KMS-11 (cell line): Measurements from ENCODE around the gene REXO1.

Experiments used
- H2AFZ ChIP-seq: fragments of 200-600 bp; sonication (generic); 2 replicates; pipeline ENCODE4 v1.6.1; 2016; ENCODE audit warnings: antibody characterized with exemption, mixed run types, low read depth
- H3K27ac ChIP-seq: fragments of 200-600 bp; sonication (generic); 2 replicates; pipeline ENCODE4 v1.6.1; 2016; ENCODE audit warnings: mild to moderate bottlenecking, mixed run types
- H3K27me3 ChIP-seq: fragments of 200-600 bp; sonication (generic); 2 replicates; pipeline ENCODE4 v1.6.1; 2017; ENCODE audit warnings: mild to moderate bottlenecking, low read depth, mixed run types, moderate library complexity; ENCODE audit not compliant: insufficient read depth
- H3K36me3 ChIP-seq: fragments of 200-600 bp; sonication (generic); 2 replicates; pipeline ENCODE4 v1.6.1; 2017; ENCODE audit warnings: mild to moderate bottlenecking, mixed run types; ENCODE audit not compliant: insufficient read depth
- H3K4me1 ChIP-seq: fragments of 200-600 bp; sonication (generic); 2 replicates; pipeline ENCODE4 v1.6.1; 2016; ENCODE audit warnings: mild to moderate bottlenecking, low read depth, mixed run types; ENCODE audit not compliant: poor library complexity, severe bottlenecking
- H3K4me2 ChIP-seq: fragments of 200-600 bp; sonication (generic); 2 replicates; pipeline ENCODE4 v1.7.0; 2016; ENCODE audit warnings: mild to moderate bottlenecking, mixed run types
- H3K4me3 ChIP-seq: fragments of 200-600 bp; sonication (generic); IDR thresholded peaks from 2 replicates; pipeline ENCODE4 v1.6.1; 2017; ENCODE audit warnings: low read depth, low read length, mixed read lengths; ENCODE audit not compliant: insufficient read depth
- H3K79me2 ChIP-seq: fragments of 200-600 bp; sonication (generic); 2 replicates; pipeline ENCODE4 v1.6.1; 2016; ENCODE audit warnings: low read depth, mixed run types; ENCODE audit not compliant: insufficient read depth
- H3K9ac ChIP-seq: fragments of 200-600 bp; sonication (generic); 2 replicates; pipeline ENCODE4 v1.6.1; 2016; ENCODE audit warnings: mild to moderate bottlenecking, mixed run types
- H4K20me1 ChIP-seq: fragments of 200-600 bp; sonication (generic); 2 replicates; pipeline ENCODE4 v1.6.1; 2016; ENCODE audit warnings: mild to moderate bottlenecking, mixed run types; ENCODE audit not compliant: insufficient read depth
- CTCF ChIP-seq: fragments of 200-600 bp; sonication (generic); conservative IDR thresholded peaks from 2 replicates; pipeline ENCODE4 v1.6.1; 2017; ENCODE audit warnings: low read depth, mild to moderate bottlenecking, antibody characterized with exemption, low read length, moderate library complexity, mixed read lengths

REXO1 gene

GRCh38 chr19:1847684-1848398 is 442 bp downstream of the REXO1 start:
- no peak for TF ChIP-seq CTCF
- Histone ChIP-seq H3K9ac (peak overlapping the region; percentile 98), H3K79me2 (peaks cover 52% of the 10 kb centered on the region), H3K4me1 (peaks cover 21% of the 10 kb centered on the region), H3K27me3 (no peaks in the 10 kb centered on the region), H3K36me3 (no peaks in the 10 kb centered on the region), H3K4me3 (peak overlapping the region; percentile 25), H2AFZ (no peak overlapping the region), H4K20me1 (0 out of 2 replicates have a peak, but pooled peaks cover 5% of the 10 kb centered on the region), H3K4me2 (peak overlapping the region; percentile 99), H3K27ac (peak overlapping the region; percentile 97)

- Histone ChIP-seq H4K20me1 (0 out of 2 replicates have a peak, but pooled peaks cover 5% of the 10 kb centered on the region), H3K27ac (peak overlapping the region; percentile 97), H3K9ac (peak overlapping the region; percentile 98), H3K4me3 (peak overlapping the region; percentile 25), H2AFZ (no peak overlapping the region), H3K4me2 (peak overlapping the region; percentile 99), H3K4me1 (peaks cover 18% of the 10 kb centered on the region), H3K36me3 (no peaks in the 10 kb centered on the region), H3K79me2 (peaks cover 58% of the 10 kb centered on the region), H3K27me3 (no peaks in the 10 kb centered on the region)
- TF ChIP-seq CTCF = no peak
Observed at GRCh38 chr19:1847348-1847683, 967 bp downstream of the REXO1 start.

- Histone ChIP-seq H3K4me1 (peaks cover 18% of the 10 kb centered on the region), H3K27me3 (no peaks in the 10 kb centered on the region), H3K27ac (no peak overlapping the region), H3K9ac (peak overlapping the region; percentile 98; the same call in 1 of the 2 replicates), H3K79me2 (peaks cover 64% of the 10 kb centered on the region), H3K4me2 (peak overlapping the region; percentile 99), H2AFZ (no peak overlapping the region), H3K4me3 (no peak overlapping the region), H3K36me3 (no peaks in the 10 kb centered on the region), H4K20me1 (0 out of 2 replicates have a peak, but pooled peaks cover 5% of the 10 kb centered on the region)
- TF ChIP-seq CTCF = no peak
Observed at GRCh38 chr19:1846517-1847204, 1.6 kb downstream of the REXO1 start.

GRCh38 chr19:1845642-1846041 is 2.6 kb downstream of the REXO1 start:
- Histone ChIP-seq H3K79me2 (peaks cover 71% of the 10 kb centered on the region), H3K4me3 (no peak overlapping the region), H3K4me1 (peaks cover 18% of the 10 kb centered on the region), H3K4me2 (no peak overlapping the region), H3K27ac (no peak overlapping the region), H4K20me1 (0 out of 2 replicates have a peak, but pooled peaks cover 5% of the 10 kb centered on the region), H3K27me3 (no peaks in the 10 kb centered on the region), H3K9ac (no peak overlapping the region), H3K36me3 (no peaks in the 10 kb centered on the region), H2AFZ (no peak overlapping the region)
- no peak for TF ChIP-seq CTCF
